ENCODE results near the gene NTM.
A peak's percentile ranks its signal among the peaks of the same experiment; 100 is the strongest.
"Not testable (repeated sequence)": the region's sequence is repeated elsewhere in the genome, so short reads cannot be mapped to it uniquely, and the experiment has no call there.

The NTM gene

DNA sequence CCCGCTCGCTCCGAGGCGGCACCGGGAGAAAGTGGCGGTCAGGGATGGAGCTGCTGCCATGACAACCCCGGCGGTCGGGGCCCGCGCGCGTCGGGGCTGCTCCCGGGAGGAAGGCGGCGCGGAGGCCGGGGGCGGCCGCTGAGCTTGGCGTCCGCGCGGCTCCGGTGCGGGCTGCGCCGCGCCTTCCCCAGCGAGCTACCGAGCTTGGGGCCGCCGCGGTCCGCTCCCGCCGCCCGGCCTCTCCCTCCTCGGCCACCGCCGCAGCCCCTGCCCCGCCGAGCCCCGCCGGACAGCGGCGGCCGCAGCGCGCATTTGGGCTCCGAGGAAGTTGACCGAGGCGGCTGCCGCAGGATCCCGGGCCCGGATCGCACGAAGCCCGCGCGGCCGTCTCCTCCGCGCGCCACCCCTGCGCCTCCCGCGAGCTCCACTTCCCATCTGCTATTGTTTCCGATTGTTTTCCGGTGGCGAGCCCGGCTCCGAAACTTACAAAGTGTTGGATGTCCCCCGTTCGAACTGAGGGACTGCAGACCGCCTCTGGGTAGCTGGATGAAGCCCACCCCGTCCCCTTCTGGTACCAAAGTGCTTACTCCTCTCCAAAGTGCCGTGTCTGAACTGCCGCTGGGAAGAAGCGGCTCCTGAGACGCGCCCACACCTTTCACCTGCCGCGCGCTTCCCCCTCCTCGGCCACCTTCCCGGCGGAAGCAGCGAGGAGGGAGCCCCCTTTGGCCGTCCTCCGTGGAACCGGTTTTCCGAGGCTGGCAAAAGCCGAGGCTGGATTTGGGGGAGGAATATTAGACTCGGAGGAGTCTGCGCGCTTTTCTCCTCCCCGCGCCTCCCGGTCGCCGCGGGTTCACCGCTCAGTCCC lies 540.3 kb downstream of the NTM start:
- no peak for TF ChIP-seq CTCF (conservative IDR thresholded peaks at IDR 0.05; ENCODE audit: low read length)
- peak; percentile 54 for DNase-seq (ENCODE audit: low read depth)
- H3K4me3 ChIP-seq (ENCODE audit: low read length): peak overlapping the region; percentile 84

GRCh38 chr11:131911388-131912032 lies 541.1 kb downstream of the NTM start:
- DNase-seq (ENCODE audit: low read depth): not testable (repeated sequence)
- peak overlapping the region; percentile 84 for H3K4me3 ChIP-seq (ENCODE audit: low read length)
- TF ChIP-seq CTCF (conservative IDR thresholded peaks at IDR 0.05; ENCODE audit: low read length): peak; percentile 47

DNA sequence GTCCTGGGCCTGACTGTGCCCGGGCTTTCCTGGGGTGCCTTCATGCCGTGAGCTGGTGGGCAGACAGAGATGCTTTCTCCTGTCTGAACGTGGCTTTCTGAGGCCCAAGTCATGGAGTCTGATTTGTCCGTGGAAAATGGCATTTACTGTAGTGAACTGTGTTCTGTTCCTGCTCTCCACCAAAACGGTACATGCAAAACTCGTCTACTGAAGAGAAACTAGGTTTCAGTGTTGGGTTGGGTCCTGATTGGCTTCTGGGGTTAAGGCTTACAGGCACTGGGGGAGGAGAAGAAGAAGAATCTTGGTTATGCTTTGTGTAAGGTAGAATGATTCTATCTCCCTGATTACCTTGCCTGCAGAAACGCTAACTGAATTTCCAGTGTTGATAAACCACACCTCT lies 541.7 kb downstream of the NTM start:
- no peak for DNase-seq (ENCODE audit: low read depth)
- no peak for TF ChIP-seq CTCF (conservative IDR thresholded peaks at IDR 0.05; ENCODE audit: low read length)
- peak overlapping the region; percentile 84 for H3K4me3 ChIP-seq (ENCODE audit: low read length)

DNA sequence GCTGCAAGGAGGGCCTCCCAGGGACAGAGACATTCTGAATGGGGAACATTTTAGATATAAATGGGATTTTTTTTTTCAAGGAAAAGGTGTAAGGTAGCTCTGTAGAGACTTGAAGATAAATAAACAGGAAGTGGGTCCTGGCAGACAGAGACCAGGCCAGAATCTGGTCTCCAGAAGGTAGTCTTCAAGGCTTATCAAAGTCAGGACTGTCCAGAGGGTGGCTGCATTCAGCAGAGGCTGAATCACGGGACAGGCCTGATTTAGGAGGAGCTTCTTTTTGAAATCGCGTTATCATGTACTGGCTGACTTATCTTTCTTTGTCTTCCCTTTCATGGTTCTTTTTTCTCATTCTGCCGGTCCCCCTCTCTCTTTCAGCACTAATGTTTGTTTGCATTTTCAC lies 542.9 kb downstream of the NTM start:
- DNase-seq (ENCODE audit: low read depth): no peak
- H3K4me3 ChIP-seq (ENCODE audit: low read length): no peak overlapping the region
- TF ChIP-seq CTCF (conservative IDR thresholded peaks at IDR 0.05; ENCODE audit: low read length): peak; percentile 13

DNA sequence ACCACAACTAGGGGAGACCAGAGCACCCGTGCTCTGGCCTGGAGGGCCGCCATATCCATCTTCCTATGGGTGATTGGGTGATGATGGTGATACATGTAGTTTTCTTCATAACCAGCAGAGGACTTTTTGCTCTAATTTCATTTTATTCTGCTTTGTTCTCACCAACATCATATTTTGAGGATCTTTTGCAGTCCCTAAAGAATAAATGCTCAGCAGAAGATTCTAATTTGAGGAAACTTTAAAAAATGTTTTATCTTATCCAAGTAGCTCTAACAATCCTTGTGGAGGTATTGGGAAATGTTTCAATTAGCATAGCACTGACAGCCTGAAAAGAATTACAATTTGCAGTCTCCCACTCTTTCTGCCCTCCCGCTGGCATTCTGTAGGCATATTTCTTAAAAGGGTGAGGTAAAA lies 544.0 kb downstream of the NTM start:
- H3K4me3 ChIP-seq (ENCODE audit: low read length): no peak overlapping the region
- TF ChIP-seq CTCF (conservative IDR thresholded peaks at IDR 0.05; ENCODE audit: low read length): peak; percentile 66
- DNase-seq (ENCODE audit: low read depth): peak; percentile 53

- H3K4me3 ChIP-seq (ENCODE audit: low read length): no peak overlapping the region
- TF ChIP-seq CTCF (conservative IDR thresholded peaks at IDR 0.05; ENCODE audit: low read length): no peak
Measured at GRCh38 chr11:131916638-131917037, 546.2 kb downstream of the NTM start.

More at GRCh38 chr11:131916638-131917037, 546.2 kb downstream of the NTM start:
- DNase-seq (ENCODE audit: low read depth): peak; percentile 39
